M059J (cell line): Measurements from ENCODE around the gene HSPB1. TPM values are rescaled to one million over a fixed set of nuclear protein-coding genes. Genes with fewer than 3 reads are reported as not detected.
"Not testable (repeated sequence)": the region's sequence is repeated elsewhere in the genome, so short reads cannot be mapped to it uniquely, and the experiment has no call there.

Source experiments
- DNase-seq: peaks from one replicate; pipeline ENCODE4 v3.0.0-alpha.2; 2012; ENCODE audit warnings: low read depth
- total RNA-seq: library from RNA; depleted of rRNA; stranded (reverse); fragments of >200 nt; shearing (Covaris generic); gene quantifications from 2 replicates; pipeline ENCODE4 v1.2.3, GENCODE V29; 2014; rRNA removed

HSPB1 gene
- total RNA-seq, 1 experiment from 2014 or later: 204 TPM

DNA sequence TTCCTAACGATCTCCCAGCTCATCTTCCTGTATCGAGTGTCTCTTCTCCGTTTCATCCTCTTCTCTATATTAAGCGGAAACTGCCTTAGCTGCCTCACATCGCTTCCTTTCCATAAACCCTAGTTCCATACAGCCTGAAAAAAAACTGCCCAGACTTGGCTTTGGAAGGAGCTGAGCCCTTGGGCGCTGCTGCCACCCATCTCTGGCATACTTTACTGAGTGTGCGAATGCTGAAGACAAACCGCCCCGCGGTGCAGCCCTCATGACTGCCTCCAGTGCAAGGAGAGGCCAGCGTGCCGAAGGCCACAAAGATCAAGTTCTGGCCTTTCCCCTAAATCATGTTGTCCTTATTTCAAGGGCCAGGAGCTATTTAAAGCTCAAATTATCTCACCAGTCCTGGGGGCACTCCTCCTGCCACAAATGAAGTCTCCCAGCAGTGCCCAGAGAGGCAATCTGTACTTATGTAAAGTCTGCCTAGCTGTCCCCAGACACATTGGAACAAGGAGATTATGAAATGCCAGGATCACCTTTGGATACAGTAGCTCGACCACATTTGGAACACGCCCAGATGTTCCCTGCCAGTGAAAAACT, 31.1 kb downstream of the HSPB1 start:
- DNase-seq: no peak

DNA sequence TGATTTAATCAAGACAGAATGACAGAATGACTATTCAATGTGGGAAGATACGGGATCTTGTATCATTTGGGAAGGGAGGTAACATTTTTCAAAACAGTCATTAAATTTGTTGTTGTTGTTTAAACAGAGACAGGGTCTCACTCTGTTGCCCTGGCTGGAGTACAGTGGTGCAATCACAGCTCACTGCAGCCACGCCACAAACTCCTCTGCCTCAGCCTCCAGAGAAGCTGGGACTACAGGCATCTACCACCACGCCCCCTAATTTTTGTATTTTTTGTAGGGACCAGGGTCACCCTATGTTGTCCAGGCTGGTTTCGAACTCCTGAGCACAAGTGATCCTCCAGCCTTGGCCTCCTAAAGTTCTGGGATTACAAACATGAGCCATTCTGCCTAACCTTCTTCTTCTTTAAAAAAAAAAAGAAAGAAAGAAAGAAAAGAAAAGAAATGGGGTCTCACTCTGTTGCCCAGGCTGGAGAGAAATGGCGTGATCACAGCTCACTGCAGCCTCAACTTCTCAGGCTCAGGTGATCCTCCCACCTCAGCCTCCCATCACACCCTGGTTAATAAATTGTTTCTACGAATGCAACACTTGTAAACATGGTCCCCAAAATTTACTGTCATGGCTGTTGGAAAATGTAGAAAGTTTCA, 32.0 kb downstream of the HSPB1 start:
- no peak for DNase-seq

DNA sequence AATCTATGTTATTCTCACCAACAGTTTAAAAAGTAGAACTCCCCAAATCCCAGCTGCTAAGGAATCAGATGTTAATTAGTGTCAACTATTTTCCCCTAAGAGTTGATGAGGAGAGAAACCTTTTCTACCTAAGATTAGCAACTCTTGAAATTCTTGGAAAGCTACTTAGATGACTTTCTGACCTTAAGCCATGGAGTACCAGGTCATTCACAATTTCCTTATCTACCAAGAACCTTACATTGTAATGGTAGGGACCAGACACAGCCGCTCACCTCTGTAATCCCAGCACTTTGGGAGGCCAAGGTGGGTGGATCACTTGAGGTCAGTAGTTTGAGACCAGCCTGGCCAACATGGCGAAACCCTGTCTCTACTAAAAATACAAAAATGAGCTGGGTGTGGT, 32.9 kb downstream of the HSPB1 start:
- not testable (repeated sequence) for DNase-seq

DNA sequence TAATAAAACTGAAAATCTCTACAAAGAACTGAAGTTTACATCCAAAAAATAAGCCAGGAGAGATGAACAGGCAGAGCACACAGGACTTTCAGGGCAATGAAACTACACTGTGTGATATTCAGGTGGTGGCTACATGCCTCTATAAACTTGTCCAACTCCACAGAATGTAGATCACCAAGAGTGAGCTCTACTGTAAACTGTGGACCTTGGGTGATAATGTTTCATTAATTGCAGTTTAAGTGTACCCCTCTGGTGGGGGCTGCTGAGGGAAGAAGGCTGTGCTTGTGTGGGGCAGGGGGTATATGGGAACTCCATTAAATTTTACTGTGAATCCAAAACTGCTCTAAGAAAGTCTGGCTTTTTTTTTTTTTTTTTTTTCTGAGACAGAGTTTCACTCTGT, 33.6 kb downstream of the HSPB1 start:
- DNase-seq: no peak

DNA sequence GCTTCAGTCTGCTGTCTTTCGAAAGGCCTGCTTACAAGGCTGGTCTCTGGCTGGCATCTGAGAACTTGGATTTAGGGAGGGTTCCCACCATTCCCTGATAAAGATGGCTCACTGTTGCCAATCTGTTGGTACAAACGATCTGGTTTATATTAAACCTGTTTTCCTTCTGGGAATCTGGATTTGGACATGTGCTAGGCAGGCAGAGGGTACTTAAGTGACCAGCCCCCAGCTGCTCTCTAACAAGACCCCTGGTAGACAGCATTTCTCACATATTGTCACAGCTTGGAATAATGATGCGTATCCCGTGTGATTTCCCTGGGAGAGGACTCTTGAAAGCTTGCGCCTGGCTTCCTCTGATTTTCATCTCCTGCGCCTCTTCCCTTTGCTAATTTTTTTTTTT, 34.7 kb downstream of the HSPB1 start:
- DNase-seq: no peak

DNA sequence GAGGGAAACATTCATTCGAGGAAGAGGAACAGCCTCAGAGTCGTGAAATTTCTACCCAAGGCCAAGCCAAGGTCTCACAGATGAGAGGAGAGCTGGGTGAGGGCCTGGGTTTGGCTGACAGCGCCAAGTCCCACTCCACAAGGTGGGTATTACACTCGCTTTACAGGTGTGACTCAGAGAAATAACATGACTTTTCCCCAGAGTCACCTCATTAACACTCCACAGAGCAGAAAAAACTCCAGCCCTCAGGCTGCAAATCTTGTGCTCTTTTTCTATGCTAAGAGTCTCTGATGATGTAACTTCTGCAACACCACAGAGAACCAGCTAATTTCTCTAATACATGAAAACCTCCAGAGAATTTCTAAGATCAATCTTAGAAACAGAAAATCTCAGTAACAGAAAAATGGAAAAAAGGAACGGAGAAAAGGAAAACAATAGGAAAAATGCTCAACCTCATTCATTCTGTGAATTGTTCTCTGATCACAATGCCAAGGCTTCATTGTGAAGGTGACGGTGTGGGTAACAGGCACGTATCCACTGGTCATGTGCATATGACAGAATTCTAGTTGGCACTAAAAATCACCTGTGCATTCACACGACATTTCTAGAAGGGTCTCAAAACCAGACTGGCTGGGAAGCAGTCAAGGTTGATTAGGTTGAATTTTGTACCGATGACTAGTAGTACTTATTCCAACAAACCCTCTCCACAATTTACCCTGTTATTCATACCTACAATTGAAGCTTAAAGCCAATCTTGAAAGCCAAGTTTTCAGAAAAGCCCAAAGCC, 36.0 kb downstream of the HSPB1 start:
- peak; percentile 93 for DNase-seq

DNA sequence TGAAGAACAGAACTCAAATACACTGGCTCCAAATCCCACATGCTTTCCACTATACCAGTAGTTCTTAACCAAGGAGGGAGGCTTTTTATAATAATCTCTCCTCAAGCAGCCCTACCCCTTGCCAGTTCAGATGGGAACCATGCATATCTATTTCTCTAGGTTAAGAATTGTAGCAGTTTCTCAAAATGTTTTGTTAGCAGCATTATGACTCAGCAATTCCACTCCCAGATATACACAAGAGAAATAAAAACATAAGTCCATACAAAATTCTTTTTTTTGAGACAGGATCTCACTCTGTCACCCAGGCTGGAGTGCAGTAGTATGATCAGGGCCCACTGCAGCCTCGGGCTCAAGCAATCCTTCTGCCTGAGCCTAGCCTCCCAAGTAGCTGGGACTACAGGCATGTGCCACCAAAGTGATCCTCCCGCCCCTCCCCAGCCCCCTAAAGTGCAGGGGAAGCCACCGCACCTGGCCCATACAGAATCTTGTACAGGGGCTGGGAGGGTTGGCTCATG, 38.2 kb downstream of the HSPB1 start:
- peak; percentile 83 for DNase-seq

DNA sequence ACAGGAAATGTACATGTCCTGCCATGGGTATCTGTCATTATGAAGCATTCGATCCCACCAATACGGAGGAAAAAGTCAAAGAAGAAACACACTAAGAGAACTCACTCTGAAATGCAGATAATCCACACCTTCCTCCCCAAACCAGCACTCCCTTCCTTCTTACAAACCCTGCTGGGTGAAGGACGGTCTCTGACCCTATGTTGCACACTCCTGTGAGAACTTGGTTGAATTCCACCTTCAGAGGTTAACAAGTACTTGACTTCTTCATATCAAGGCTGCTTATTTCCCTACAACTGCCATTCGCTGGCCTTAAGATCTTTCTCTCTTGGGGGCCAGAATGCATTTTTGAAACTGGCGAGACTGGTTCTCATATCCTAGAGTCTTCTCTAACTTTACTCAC, 39.7 kb downstream of the HSPB1 start:
- DNase-seq: no peak

DNA sequence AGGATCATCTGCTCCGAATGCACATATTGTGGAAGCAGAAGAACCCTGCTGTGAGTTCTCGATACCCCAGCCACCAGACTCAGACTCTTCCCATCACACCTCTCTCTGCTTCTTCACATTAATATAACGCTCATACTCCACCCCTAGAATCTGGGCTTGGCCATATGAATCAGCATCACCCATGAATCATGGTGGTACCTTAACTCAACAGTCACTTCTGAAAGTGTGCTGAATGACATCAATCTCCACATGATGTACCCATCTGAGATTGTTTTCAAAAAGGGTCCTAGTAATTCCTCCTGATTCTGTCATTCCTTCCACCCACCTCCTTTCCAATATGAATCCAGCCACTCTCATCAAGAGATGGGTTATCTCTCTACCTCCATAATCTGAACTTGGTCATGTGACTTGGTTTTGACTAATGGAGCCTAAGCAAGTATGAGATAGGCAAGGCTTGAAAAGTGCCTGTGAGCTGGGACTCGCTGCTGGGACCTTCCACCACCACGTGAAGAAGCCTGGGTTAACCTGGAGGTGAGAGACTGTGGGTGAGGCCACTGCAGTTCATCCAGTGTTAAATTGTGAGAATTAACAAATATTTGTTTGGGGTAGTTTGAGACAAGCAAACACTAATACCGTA, 40.9 kb downstream of the HSPB1 start:
- DNase-seq: peak; percentile 49

DNA sequence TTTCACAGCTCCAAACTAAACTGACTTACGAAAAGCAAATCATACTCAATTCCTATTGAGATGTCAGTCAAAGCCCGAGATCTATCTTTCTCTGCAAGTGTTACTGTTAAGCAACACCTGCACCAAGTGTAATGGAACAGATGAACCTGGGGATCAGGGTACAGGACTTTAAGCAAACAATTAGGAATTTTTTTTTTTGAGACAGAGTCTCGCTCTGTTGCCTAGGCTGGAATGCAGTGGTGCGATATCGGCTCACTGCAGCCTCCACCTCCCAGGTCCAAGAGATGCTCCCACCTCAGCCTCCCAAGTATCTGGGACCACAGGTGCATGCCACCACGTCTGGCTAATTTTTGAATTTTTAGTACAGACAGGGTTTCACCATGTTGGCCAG, 41.5 kb downstream of the HSPB1 start:
- DNase-seq: no peak

DNA sequence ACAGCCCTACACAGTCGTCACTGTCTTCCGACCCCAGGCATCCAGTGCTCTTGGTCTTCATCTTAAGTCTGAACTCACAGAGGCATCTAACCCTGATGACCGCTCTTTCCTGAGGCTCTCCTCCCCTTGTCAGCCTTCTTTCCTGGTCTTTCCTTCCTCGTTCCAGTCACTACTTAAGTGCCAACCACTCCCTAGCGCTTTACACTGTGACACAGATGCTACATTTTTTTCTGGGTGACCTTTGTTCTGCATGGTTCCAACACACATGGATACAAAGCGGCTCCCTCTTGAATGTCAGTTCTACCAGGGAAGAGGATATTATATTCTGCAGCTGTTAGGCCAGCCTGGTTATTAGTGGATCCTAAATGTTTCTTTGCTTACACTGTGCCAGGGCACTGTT, 43.6 kb downstream of the HSPB1 start:
- no peak for DNase-seq

DNA sequence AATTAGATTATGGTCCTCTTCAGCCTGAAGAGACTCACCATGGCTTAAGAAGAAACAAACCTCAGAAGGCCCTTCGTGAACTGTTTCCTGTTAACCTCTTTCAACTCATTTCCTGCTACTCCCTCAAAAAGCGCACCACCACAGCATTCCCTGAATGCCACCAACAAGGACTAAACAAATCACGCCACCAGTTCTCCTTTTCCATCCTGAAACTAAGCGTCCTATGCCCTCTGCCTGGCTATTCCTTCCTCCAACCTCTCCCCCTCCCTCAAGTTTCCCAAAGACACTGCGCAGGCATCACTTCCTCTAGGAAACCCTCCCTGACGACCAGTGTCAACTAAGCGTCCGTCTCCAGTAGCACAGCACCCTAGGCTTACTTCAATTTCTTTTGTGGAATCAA, 44.3 kb downstream of the HSPB1 start:
- DNase-seq: no peak

DNA sequence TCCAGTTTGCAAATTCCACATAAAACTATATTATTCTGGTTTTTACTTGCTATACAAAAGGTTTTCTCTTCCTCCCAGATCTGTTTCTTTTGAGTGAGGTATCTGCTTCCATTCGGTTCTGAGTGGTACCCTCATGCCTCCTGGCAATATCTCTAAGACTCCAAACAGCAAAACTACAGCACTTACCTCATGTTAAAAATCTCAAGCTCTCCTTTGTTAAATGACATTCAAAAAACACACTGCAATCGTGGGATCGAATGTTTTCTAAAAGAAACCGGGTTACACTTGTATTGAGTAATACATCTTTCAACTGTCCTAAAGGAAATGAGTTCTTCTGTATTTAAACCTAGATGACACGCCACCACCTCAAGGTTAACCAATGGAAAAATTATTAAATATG, 45.2 kb downstream of the HSPB1 start:
- DNase-seq: no peak

DNA sequence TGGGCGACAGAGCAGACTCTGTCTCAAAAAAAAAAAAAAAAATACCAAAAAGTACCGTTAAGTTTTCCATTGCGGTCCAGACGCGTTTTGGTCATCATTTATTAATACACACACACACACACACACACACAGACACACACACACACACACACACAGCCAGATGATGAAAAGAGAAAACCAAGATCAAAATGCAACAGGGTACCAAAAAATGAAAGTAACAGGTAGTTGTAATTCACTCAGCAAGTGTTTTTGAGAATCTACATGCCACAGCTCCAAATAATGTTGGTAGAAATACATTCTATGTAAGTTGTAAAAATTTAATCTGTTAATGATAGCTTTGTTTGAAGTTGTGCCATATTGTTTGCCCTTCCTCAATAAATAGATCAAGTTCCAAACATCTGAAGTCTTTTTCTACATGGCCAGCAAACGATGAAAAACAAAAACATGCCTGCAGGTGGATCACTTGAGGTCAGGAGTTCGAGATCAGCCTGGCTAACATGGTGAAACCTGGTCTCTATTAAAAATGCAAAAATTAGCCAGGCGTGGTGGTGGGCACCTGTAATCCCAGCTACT, 46.9 kb downstream of the HSPB1 start:
- DNase-seq: no peak

DNA sequence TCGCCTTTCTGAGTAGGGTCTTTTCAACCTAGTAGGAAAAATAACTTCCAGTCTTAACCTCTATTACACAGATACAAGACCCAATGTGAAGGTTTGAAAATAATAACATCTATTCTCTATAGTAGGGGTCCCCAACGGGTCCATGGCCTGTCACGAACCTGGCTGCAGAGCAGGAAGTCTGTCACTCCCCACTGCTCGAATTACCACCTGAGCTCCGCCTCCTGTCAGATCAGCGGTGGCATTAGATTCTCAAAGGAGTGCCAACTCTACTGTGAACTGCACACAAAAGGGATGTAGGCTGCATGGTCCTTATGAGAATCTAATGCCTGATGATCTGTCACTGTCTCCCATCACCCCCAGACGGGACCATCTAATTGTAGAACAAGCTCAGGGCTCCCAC, 48.9 kb downstream of the HSPB1 start:
- no peak for DNase-seq

DNA sequence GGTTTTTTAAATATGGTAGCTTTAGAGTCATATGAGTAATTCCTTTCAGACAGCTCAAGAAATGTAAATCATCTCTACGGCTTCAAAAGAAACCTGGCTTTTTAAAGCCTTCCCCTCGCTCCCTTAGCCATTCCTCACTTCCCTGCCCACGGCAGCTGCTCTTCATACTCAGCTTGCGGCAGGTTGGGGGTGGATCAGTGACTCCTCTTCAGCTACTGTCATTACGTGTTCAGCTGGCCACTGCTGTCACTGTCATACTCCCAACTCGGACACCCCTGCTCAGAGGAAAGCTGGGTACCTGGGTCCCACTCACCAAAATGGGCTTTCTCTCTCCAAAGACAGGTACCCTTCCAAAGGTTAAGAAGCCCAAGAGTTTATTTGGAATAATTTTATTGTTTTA, 49.7 kb downstream of the HSPB1 start:
- DNase-seq: no peak

DNA sequence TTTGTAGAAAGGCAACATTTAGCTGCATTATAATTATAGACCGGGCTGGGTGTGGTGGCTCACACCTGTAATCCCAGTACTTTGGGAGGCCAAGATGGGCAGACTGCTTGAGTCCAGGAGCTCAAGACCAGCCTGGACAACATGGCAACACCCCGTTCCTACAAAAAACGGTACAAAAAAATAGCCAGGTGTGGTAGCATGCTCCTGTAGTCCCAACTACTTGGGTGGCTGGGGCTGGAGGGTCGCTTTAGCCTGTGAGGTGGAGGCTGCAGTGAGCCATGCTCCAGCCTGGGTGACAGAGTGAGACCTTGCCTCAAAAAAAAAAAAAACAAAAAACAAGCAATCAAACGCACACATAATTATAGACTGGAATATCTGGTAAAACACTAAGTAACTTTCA, 51.3 kb downstream of the HSPB1 start:
- no peak for DNase-seq

Other genes with a start within 250 kb of the HSPB1 start
- 0.27 and 0.39 TPM in 2 replicates for gene SRRM3, start 100.8 kb upstream of the HSPB1 start, total RNA-seq
- 131 and 133 TPM in 2 replicates for gene YWHAG, start 56.3 kb downstream of the HSPB1 start, total RNA-seq
- gene SSC4D, start 107.0 kb downstream of the HSPB1 start, total RNA-seq: 0.39 and 0.44 TPM in 2 replicates
- 1.9 and 3.6 TPM in 2 replicates for gene ZP3, start 122.3 kb downstream of the HSPB1 start, total RNA-seq
- gene DTX2, start 159.0 kb downstream of the HSPB1 start, total RNA-seq: 14.1 and 21.9 TPM in 2 replicates
- gene UPK3B, start 207.9 kb downstream of the HSPB1 start, total RNA-seq: 0.05 TPM in 1 of 2 replicates, not detected in the other
- gene SPDYE16, start 240.6 kb downstream of the HSPB1 start, total RNA-seq: 0.17 and 0.22 TPM in 2 replicates